ENCODE data around the gene APLF. TPM values are rescaled to one million over a fixed set of nuclear protein-coding genes. Genes with fewer than 3 reads are reported as not detected.

APLF gene
- total and polyA plus RNA-seq, 10 of the 15 experiments (the other 5 are each of a cell fraction or from before 2014, with no cell fraction given), result 0.66 to 2.8 (median 1.8) TPM

- no peaks in the 10 kb centered on the region for H3K36me3 ChIP-seq (ENCODE audit: control insufficient read depth in 2 of 2, insufficient read depth in 2 of 2, low read length in 1 of 2)
- BruUV-seq (replicated peaks), result no TSS peak
- in situ Hi-C loops (cut with MboI) (no loop called here), intact Hi-C loops (cut with micrococcal nuclease; ENCODE audit: unreplicated experiment) (no loop called here)
- no peak overlapping the region for H2AFZ ChIP-seq (ENCODE audit: control insufficient read depth, low read depth, low read length)
- no peak for FAIRE-seq
- ChIA-PET CTCF (interaction anchor here (1.2 to 2.4 kb wide), 3 partner anchors 9 to 14 kb away, joined by 5 to 19 read pairs (median 11); no protein-coding TSS in a partner anchor), SMC1A (ENCODE audit: uncharacterized antibody, unreplicated experiment) (interaction anchor here (2.5 kb wide), 1 partner anchor 13 kb away, joined by 6 read pairs; no protein-coding TSS in a partner anchor), RAD21 (ENCODE audit: unreplicated experiment) (interaction anchor here (2.5 kb wide), 1 partner anchor 9 kb away, joined by 13 read pairs; no protein-coding TSS in a partner anchor), POLR2A (interaction anchor here (1.7 kb wide), 1 partner anchor 12 kb away, joined by 10 read pairs; the partner anchor contains the start of genes APLF and FBXO48)
- no peak overlapping the region for H3K27ac ChIP-seq (ENCODE audit: control insufficient read depth, insufficient read depth)
- H3K9ac ChIP-seq (ENCODE audit: control insufficient read depth, insufficient read depth, low read length), result no peak overlapping the region
- no peaks in the 10 kb centered on the region for H3K4me1 ChIP-seq (ENCODE audit: control insufficient read depth, insufficient read depth, low read length)
- no peak for TF ChIP-seq NBN (IDR thresholded peaks at IDR 0.05)
- TF ChIP-seq NR2F1 (conservative IDR thresholded peaks at IDR 0.05), result no peak
- TF ChIP-seq TARDBP (IDR thresholded peaks at IDR 0.05; ENCODE audit: borderline replicate concordance), result no peak
- no peaks in the 10 kb centered on the region for H3K27me3 ChIP-seq (replicated peaks in 1 of 2; ENCODE audit: control insufficient read depth in 2 of 2, insufficient read depth in 2 of 2, low read length in 1 of 2)
- H3K4me2 ChIP-seq (ENCODE audit: control insufficient read depth, insufficient read depth), result no peak overlapping the region
- H3K4me3 ChIP-seq, result no peak overlapping the region
- DNase-seq (ENCODE audit: low read depth, low spot score), result no peak
- 92% methylated on average over 3 of the region's 3 CpGs for WGBS (ENCODE audit: insufficient coverage, insufficient replicate concordance, low lambda C conversion rate, missing lambda C conversion rate)
- H3K79me2 ChIP-seq (ENCODE audit: control insufficient read depth, insufficient read depth, low read length), result no peaks in the 10 kb centered on the region
- no peak for ATAC-seq
- no peaks in the 10 kb centered on the region for H4K20me1 ChIP-seq (ENCODE audit: control insufficient read depth, insufficient read depth)
- H3K9me3 ChIP-seq (replicated peaks; ENCODE audit: control insufficient read depth, insufficient read depth, low read length), result no peaks in the 10 kb centered on the region
Observed at GRCh38 chr2:68454719-68455118, 12.7 kb upstream of the APLF start.

GRCh38 chr2:68456198-68456597 is 11.2 kb upstream of the APLF start:
- Histone ChIP-seq H2AFZ (ENCODE audit: control insufficient read depth, low read depth, low read length) (no peak overlapping the region), H3K4me1 (ENCODE audit: control insufficient read depth, insufficient read depth, low read length) (no peaks in the 10 kb centered on the region), H3K27ac (ENCODE audit: control insufficient read depth, insufficient read depth) (no peak overlapping the region), H3K27me3 (replicated peaks in 1 of 2; ENCODE audit: control insufficient read depth in 2 of 2, insufficient read depth in 2 of 2, low read length in 1 of 2) (no peaks in the 10 kb centered on the region), H3K4me3 (no peak overlapping the region), H3K9me3 (replicated peaks; ENCODE audit: control insufficient read depth, insufficient read depth, low read length) (no peaks in the 10 kb centered on the region), H3K36me3 (ENCODE audit: control insufficient read depth in 2 of 2, insufficient read depth in 2 of 2, low read length in 1 of 2) (no peaks in the 10 kb centered on the region), H3K4me2 (ENCODE audit: control insufficient read depth, insufficient read depth) (no peak overlapping the region), H3K9ac (ENCODE audit: control insufficient read depth, insufficient read depth, low read length) (no peak overlapping the region), H3K79me2 (ENCODE audit: control insufficient read depth, insufficient read depth, low read length) (no peaks in the 10 kb centered on the region), H4K20me1 (ENCODE audit: control insufficient read depth, insufficient read depth) (no peaks in the 10 kb centered on the region)
- in situ Hi-C loops (cut with MboI), result no loop called here
- CTCF ChIA-PET, result interaction anchor here (1.9 to 2.3 kb wide), 2 partner anchors 9 to 253 kb away, joined by 5 to 8 read pairs; no protein-coding TSS in a partner anchor
- BruUV-seq (replicated peaks), result no TSS peak
- SMC1A ChIA-PET (ENCODE audit: uncharacterized antibody, unreplicated experiment), result interaction anchor here (0.6 to 2.4 kb wide), 5 partner anchors 10 to 905 kb away, joined by 3 to 10 read pairs (median 3); partner anchors contain the start of genes APLF and FBXO48
- TF ChIP-seq SP1 (IDR thresholded peaks at IDR 0.05; ENCODE audit: low read depth, low read length) (no peak), ATF7 (IDR thresholded peaks at IDR 0.05; ENCODE audit: low read depth) (peak; percentile 71)
- POLR2A ChIA-PET, result interaction anchor here (1.4 kb wide), 1 partner anchor 11 kb away, joined by 3 read pairs; the partner anchor contains the start of gene FBXO48
- WGBS (ENCODE audit: insufficient coverage, insufficient replicate concordance, low lambda C conversion rate, missing lambda C conversion rate), result 49% methylated on average over 4 of the region's 4 CpGs
- no peak for FAIRE-seq
- RAD21 ChIA-PET (ENCODE audit: unreplicated experiment), result interaction anchor here (1.6 kb wide), 1 partner anchor 334 kb away, joined by 4 read pairs; no protein-coding TSS in a partner anchor
- no peak for ATAC-seq
- intact Hi-C loops (cut with micrococcal nuclease; ENCODE audit: unreplicated experiment), result no loop called here
- DNase-seq (ENCODE audit: low read depth, low spot score), result no peak

Measured in GM12878 (cell line).